Calu3 (cell line): ENCODE data around the gene KCTD20. TPM values are rescaled to one million over a fixed set of nuclear protein-coding genes. Genes with fewer than 3 reads are reported as not detected.

ENCODE experiments used
- BruUV-seq: library from RNA; stranded (reverse); fragments of 400-500 nt; replicated peaks from 2 replicates; lab custom pipeline; 2021; lab: Mats Ljungman, UMichigan
- CTCF ChIA-PET: fragments of 300-600 bp; sonication (Branson Sonifier 250); formaldehyde crosslinking; loops from one replicate; lab custom pipeline; 2022; ENCODE audit warnings: antibody characterized with exemption; lab: Charles Lee
- DNase-seq: peaks from one replicate; pipeline ENCODE4 v3.0.0; 2022
- H3K27ac Mint-ChIP-seq: one replicate; pipeline ENCODE4 v1.8.0; 2022; ENCODE audit warnings: mixed read lengths; ENCODE audit not compliant: unreplicated experiment
- H3K27me3 Mint-ChIP-seq: one replicate; pipeline ENCODE4 v1.8.0; 2022; ENCODE audit warnings: mixed read lengths; ENCODE audit not compliant: unreplicated experiment
- H3K36me3 Mint-ChIP-seq: one replicate; pipeline ENCODE4 v1.8.0; 2022; ENCODE audit warnings: mild to moderate bottlenecking, moderate library complexity, mixed read lengths; ENCODE audit not compliant: insufficient read depth, unreplicated experiment
- H3K4me1 Mint-ChIP-seq: one replicate; pipeline ENCODE4 v1.8.0; 2022; ENCODE audit warnings: mild to moderate bottlenecking, low read depth, mixed read lengths; ENCODE audit not compliant: unreplicated experiment
- H3K4me3 Mint-ChIP-seq: one replicate; pipeline ENCODE4 v1.8.0; 2022; ENCODE audit warnings: mild to moderate bottlenecking, low read depth, moderate library complexity, mixed read lengths; ENCODE audit not compliant: unreplicated experiment
- H3K9me3 Mint-ChIP-seq: one replicate; pipeline ENCODE4 v1.8.0; 2022; ENCODE audit warnings: low read depth, mixed read lengths; ENCODE audit not compliant: unreplicated experiment
- CTCF ChIP-seq: fragments of 200-600 bp; IDR thresholded peaks from one replicate; pipeline ENCODE4 v1.8.0; 2022; ENCODE audit warnings: antibody characterized with exemption; ENCODE audit not compliant: unreplicated experiment
- intact Hi-C: fragments of 100-400 bp; cut with micrococcal nuclease; formaldehyde crosslinking; loops from one replicate; pipeline ENCODE4 v1.10.0; 2022; ENCODE audit not compliant: unreplicated experiment
- total RNA-seq: library from RNA; stranded (reverse); gene quantifications from 2 replicates; pipeline ENCODE4 v1.2.3, GENCODE V29; 2022

Gene KCTD20
- total RNA-seq, 1 experiment from 2014 or later, result 45.1 TPM

GRCh38 chr6:36501686-36502085 lies 58.9 kb downstream of the KCTD20 start:
- BruUV-seq, result no TSS peak
- no peak overlapping the region for H3K4me3 Mint-ChIP-seq
- no peak for TF ChIP-seq CTCF

GRCh38 chr6:36504181-36504580 lies 61.4 kb downstream of the KCTD20 start:
- H3K36me3 Mint-ChIP-seq, result peaks cover 43% of the 10 kb centered on the region
- intact Hi-C loops, result no loop called here
- BruUV-seq, result no TSS peak
- no peak for DNase-seq
- no peak for TF ChIP-seq CTCF
- H3K4me3 Mint-ChIP-seq, result no peak overlapping the region
- CTCF ChIA-PET, result interaction anchor here (0.6 to 0.7 kb wide), 2 partner anchors 111 to 1437 kb away, joined by 3 read pairs; no protein-coding TSS in a partner anchor
- no peaks in the 10 kb centered on the region for H3K9me3 Mint-ChIP-seq
- no peaks in the 10 kb centered on the region for H3K27me3 Mint-ChIP-seq
- peaks cover 25% of the 10 kb centered on the region for H3K4me1 Mint-ChIP-seq
- H3K27ac Mint-ChIP-seq, result no peak overlapping the region

More at GRCh38 chr6:36501686-36502085, 58.9 kb downstream of the KCTD20 start:
- Mint-ChIP-seq H3K27ac (no peak overlapping the region), H3K27me3 (no peaks in the 10 kb centered on the region), H3K4me1 (peaks cover 20% of the 10 kb centered on the region), H3K36me3 (peaks cover 52% of the 10 kb centered on the region), H3K9me3 (no peaks in the 10 kb centered on the region)
- intact Hi-C loops, result loop anchor here (2.0 kb wide), 1 partner anchor 13 kb away; no protein-coding TSS in a partner anchor
- DNase-seq, result no peak
- CTCF ChIA-PET, result no interaction called here

- no peak for TF ChIP-seq CTCF
- H3K4me1 Mint-ChIP-seq, result peaks cover 25% of the 10 kb centered on the region
- H3K27me3 Mint-ChIP-seq, result no peaks in the 10 kb centered on the region
- no peak overlapping the region for H3K27ac Mint-ChIP-seq
- no TSS peak for BruUV-seq
- peaks cover 40% of the 10 kb centered on the region for H3K36me3 Mint-ChIP-seq
- DNase-seq, result no peak
- intact Hi-C loops, result no loop called here
- H3K4me3 Mint-ChIP-seq, result no peak overlapping the region
- CTCF ChIA-PET, result interaction anchor here (0.7 kb wide), 2 partner anchors 105 to 111 kb away, joined by 3 to 7 read pairs; no protein-coding TSS in a partner anchor
- H3K9me3 Mint-ChIP-seq, result no peaks in the 10 kb centered on the region
These were observed 62.2 kb downstream of the KCTD20 start for GRCh38 chr6:36504982-36505381.

GRCh38 chr6:36505744-36506534 lies 63.1 kb downstream of the KCTD20 start:
- TF ChIP-seq CTCF, result no peak

More at GRCh38 chr6:36505744-36506534, 63.1 kb downstream of the KCTD20 start:
- no peak for DNase-seq
- H3K4me3 Mint-ChIP-seq, result no peak overlapping the region
- CTCF ChIA-PET, result no interaction called here
- peaks cover 25% of the 10 kb centered on the region for H3K4me1 Mint-ChIP-seq
- no TSS peak for BruUV-seq
- no peaks in the 10 kb centered on the region for H3K9me3 Mint-ChIP-seq
- intact Hi-C loops, result no loop called here
- peaks cover 50% of the 10 kb centered on the region for H3K36me3 Mint-ChIP-seq
- H3K27me3 Mint-ChIP-seq, result no peaks in the 10 kb centered on the region
- no peak overlapping the region for H3K27ac Mint-ChIP-seq
